AG04450 (cell line): ENCODE measurements around the gene TGFBR3. TPM values are rescaled to one million over a fixed set of nuclear protein-coding genes. Genes with fewer than 3 reads are reported as not detected.

Experiments
- CTCF ChIA-PET: fragments of 300-600, 350-600 bp; formaldehyde crosslinking; extraction: SDS; loops from one replicate; lab custom pipeline; 2022; ENCODE audit warnings: antibody characterized with exemption, inconsistent platforms; lab: Charles Lee
- POLR2A ChIA-PET: fragments of 350-600 bp; formaldehyde crosslinking; extraction: SDS; loops from one replicate; lab custom pipeline; 2021; ENCODE audit warnings: antibody characterized with exemption, inconsistent platforms; lab: Yijun Ruan, JAX
- DNase-seq: peaks from one replicate; pipeline ENCODE4 v3.0.0-alpha.2; 2011; ENCODE audit warnings: low read depth, low spot score
- H3K27ac ChIP-seq: one replicate; pipeline ENCODE4 v1.5.1; 2012; ENCODE audit warnings: low read depth, low read length, control low read depth
- H3K27me3 ChIP-seq: one replicate; pipeline ENCODE4 v1.6.0; 2012; ENCODE audit warnings: low read length; ENCODE audit not compliant: control insufficient read depth, insufficient read depth
- H3K4me3 ChIP-seq: 2 replicates; pipeline ENCODE4 v1.5.1; 2011; ENCODE audit warnings: mild to moderate bottlenecking, low read depth, low read length, control low read depth
- H3K9me3 ChIP-seq: 2 replicates; pipeline ENCODE4 v1.5.1; 2012; ENCODE audit warnings: low read length; ENCODE audit not compliant: control insufficient read depth, insufficient read depth
- polyA plus RNA-seq: library from polyadenylated mRNA; depleted of rRNA; stranded (reverse); fragments of >200 nt; gene quantifications from 2 replicates; pipeline ENCODE4 v1.2.3, GENCODE V29; 2011
- TF ChIP-seq, protein P1 (sequence below): IDR thresholded peaks from 2 replicates; pipeline ENCODE4 v1.5.1; 2011; ENCODE audit warnings: low read depth, low read length, control low read depth, inconsistent platforms

Gene TGFBR3
- polyA plus RNA-seq, 1 experiment, result 36.5 TPM

DNA sequence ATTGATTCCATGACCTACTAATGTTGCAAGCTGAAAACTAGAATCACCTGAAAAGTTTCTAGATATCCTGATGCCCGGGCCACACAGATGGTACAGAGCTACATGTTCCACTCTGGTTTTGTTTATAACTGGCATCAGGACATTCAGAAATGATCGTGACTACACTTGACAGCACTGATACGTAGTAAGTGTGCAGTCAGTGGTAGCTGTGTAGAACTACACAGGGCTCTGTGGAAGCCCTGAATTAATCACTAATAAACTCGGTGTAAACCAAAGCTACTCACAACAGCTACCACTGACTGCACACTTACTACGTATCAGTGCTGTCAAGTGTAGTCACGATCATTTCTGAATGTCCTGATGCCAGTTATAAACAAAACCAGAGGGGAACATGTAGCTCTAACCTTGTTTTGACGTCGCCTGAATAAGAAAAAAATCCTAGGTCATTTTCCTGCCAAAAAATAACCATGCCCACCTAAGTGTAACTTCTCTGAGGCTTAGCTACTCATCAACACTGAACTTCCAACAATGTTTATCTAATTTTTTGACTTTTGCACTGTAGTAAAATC lies 149.7 kb downstream of the TGFBR3 start:
- no peak overlapping the region for H3K27ac ChIP-seq
- no peak for DNase-seq
- no peak overlapping the region for H3K4me3 ChIP-seq
- TF ChIP-seq, protein P1, sequence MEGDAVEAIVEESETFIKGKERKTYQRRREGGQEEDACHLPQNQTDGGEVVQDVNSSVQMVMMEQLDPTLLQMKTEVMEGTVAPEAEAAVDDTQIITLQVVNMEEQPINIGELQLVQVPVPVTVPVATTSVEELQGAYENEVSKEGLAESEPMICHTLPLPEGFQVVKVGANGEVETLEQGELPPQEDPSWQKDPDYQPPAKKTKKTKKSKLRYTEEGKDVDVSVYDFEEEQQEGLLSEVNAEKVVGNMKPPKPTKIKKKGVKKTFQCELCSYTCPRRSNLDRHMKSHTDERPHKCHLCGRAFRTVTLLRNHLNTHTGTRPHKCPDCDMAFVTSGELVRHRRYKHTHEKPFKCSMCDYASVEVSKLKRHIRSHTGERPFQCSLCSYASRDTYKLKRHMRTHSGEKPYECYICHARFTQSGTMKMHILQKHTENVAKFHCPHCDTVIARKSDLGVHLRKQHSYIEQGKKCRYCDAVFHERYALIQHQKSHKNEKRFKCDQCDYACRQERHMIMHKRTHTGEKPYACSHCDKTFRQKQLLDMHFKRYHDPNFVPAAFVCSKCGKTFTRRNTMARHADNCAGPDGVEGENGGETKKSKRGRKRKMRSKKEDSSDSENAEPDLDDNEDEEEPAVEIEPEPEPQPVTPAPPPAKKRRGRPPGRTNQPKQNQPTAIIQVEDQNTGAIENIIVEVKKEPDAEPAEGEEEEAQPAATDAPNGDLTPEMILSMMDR, result no peak
- POLR2A ChIA-PET, result interaction anchor here (0.6 kb wide), 2 partner anchors 45 to 1101 kb away, joined by 3 read pairs; no protein-coding TSS in a partner anchor
- no peaks in the 10 kb centered on the region for H3K9me3 ChIP-seq
- no peaks in the 10 kb centered on the region for H3K27me3 ChIP-seq
- CTCF ChIA-PET, result interaction anchor here (0.7 to 2.1 kb wide), 4 partner anchors 35 to 223 kb away, joined by 3 to 8 read pairs (median 4); no protein-coding TSS in a partner anchor

DNA sequence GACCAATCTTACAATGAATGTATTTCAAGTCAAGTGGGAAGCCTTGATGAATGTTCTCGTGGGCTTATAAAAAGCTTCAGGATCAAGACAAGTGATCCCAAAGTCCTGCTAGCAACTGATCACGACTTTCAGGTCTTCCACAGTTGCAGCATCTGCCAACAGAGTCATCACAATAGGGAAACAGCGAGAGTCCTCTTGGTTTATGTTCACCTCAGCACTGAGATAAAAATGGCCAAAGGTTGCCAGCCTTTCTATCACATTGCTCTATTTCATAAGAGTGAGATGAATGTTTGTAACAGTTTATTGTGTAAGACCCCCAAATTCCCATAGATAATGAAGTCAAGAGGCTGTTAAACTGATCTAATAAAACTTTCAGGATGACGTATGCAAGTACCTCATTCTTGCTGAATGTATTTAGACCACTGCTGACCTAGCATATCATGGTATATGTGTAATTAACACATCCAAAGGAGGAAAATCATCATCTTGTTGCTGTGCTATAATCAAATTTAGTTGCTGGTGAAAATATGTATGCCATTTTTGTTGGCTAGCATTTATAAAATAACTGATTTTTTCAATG lies 150.6 kb downstream of the TGFBR3 start:
- POLR2A ChIA-PET, result interaction anchor here (0.6 kb wide), 1 partner anchor 1102 kb away, joined by 3 read pairs; no protein-coding TSS in a partner anchor
- TF ChIP-seq, protein P1, result no peak
- H3K9me3 ChIP-seq, result no peaks in the 10 kb centered on the region
- DNase-seq, result no peak
- H3K27me3 ChIP-seq, result no peaks in the 10 kb centered on the region
- CTCF ChIA-PET, result interaction anchor here (2.1 kb wide), 1 partner anchor 222 kb away, joined by 8 read pairs; no protein-coding TSS in a partner anchor
- H3K27ac ChIP-seq, result no peak overlapping the region
- H3K4me3 ChIP-seq, result no peak overlapping the region

DNA sequence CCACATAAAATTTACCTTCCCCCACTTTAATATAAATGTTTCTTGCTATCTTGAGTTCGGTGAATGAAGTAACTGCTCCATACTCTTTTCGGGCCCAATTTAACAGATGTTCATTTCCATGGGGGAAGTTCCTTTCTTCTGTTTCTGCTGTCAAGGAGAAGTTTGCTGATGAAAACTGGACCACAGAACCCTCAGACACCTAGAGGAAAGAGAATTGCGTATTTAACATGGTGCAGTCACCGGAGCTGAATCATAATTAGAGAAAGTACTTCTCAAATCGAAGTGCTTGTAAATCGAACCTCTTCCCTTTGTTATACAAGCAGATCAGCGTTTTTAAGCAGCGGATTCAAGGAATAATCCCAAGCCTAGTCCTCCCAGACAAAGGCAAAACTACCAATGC lies 151.2 kb downstream of the TGFBR3 start:
- no peak overlapping the region for H3K4me3 ChIP-seq
- no peak for DNase-seq
- ChIA-PET POLR2A (no interaction called here), CTCF (no interaction called here)
- H3K27me3 ChIP-seq, result no peaks in the 10 kb centered on the region
- H3K27ac ChIP-seq, result no peak overlapping the region
- TF ChIP-seq, protein P1, result no peak
- no peaks in the 10 kb centered on the region for H3K9me3 ChIP-seq

DNA sequence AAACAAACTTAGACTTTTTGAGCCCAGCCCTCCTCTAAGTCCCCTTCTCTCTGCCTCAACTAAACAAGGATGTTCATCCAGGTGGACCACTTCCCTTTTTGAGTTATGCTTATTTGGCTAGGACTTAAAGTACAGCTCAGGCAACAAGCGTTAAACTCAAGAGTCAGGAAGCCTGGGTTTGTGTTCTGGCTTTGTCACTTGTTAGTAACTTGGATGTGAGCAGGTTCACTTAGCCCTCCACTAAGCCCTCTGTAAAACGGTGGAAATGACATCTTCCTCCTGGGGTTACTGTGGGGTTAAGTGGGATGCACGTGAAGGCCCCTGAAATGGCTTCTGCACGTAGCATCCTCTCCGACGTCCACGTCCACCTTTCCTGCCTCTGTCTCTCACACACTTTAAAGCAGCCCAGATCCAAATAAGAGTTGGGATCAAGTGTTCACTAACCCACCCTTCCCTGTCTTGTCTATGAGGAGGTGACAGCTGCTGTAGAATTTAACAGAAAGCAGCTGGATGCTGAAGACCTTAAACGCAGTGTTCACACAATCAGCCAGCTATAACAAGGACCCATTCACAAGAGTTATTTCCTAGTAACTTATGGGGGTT lies 152.7 kb downstream of the TGFBR3 start:
- no peaks in the 10 kb centered on the region for H3K27me3 ChIP-seq
- H3K4me3 ChIP-seq, result no peak overlapping the region
- H3K27ac ChIP-seq, result no peak overlapping the region
- no peak for DNase-seq
- CTCF ChIA-PET, result no interaction called here
- TF ChIP-seq, protein P1, result no peak
- POLR2A ChIA-PET, result no interaction called here
- H3K9me3 ChIP-seq, result no peaks in the 10 kb centered on the region
